Measurements from ENCODE around the gene ARPC1B. TPM values are rescaled to one million over a fixed set of nuclear protein-coding genes. Genes with fewer than 3 reads are reported as not detected.
"Not testable (repeated sequence)": the region's sequence is repeated elsewhere in the genome, so short reads cannot be mapped to it uniquely, and the experiment has no call there.

ARPC1B gene
- total RNA-seq, 1 donor from 2014 or later = 175 TPM

- peaks cover 63% of the 10 kb centered on the region for H4K20me1 ChIP-seq (ENCODE audit: insufficient read depth, low read length)
- H3K4me1 Mint-ChIP-seq (ENCODE audit: low read depth, unreplicated experiment) = peaks cover 13% of the 10 kb centered on the region
- no peak overlapping the region for H3K4me3 ChIP-seq (ENCODE audit: insufficient read depth, low read depth, low read length)
- H3K9me3 Mint-ChIP-seq (ENCODE audit: unreplicated experiment) = no peaks in the 10 kb centered on the region
- H3K4me1 ChIP-seq (ENCODE audit: insufficient read depth, low read length) = peaks cover 14% of the 10 kb centered on the region
- H3K36me3 ChIP-seq (ENCODE audit: insufficient read depth, low read length) = peaks cover 9% of the 10 kb centered on the region
- no peak for FAIRE-seq
- H3K4me3 Mint-ChIP-seq (ENCODE audit: unreplicated experiment) = no peak overlapping the region
- H3K4me2 ChIP-seq (ENCODE audit: low read length) = no peak overlapping the region
- H3K27ac Mint-ChIP-seq (ENCODE audit: unreplicated experiment) = no peak overlapping the region
- no peak for DNase-seq (ENCODE audit: low read depth)
- H3K27me3 ChIP-seq (ENCODE audit: insufficient read depth, low read length) = no peaks in the 10 kb centered on the region
- H3K9ac ChIP-seq (ENCODE audit: low read length) = no peak overlapping the region
- H3K27ac ChIP-seq (ENCODE audit: low read depth, low read length) = no peak overlapping the region
- peaks cover 6% of the 10 kb centered on the region for H3K36me3 Mint-ChIP-seq (ENCODE audit: low read depth, unreplicated experiment)
- TF ChIP-seq EZH2 (IDR thresholded peaks at IDR 0.05; ENCODE audit: insufficient read depth, low read length) (no peak), CTCF (IDR thresholded peaks at IDR 0.05; ENCODE audit: insufficient read depth, low read depth, low read length) (no peak)
- no peaks in the 10 kb centered on the region for H3K9me3 ChIP-seq (ENCODE audit: insufficient read depth, low read depth, low read length)
- peaks cover 49% of the 10 kb centered on the region for H3K79me2 ChIP-seq (ENCODE audit: insufficient read depth, low read length)
- no peaks in the 10 kb centered on the region for H3K27me3 Mint-ChIP-seq (ENCODE audit: low read depth, unreplicated experiment)
- H2AFZ ChIP-seq (ENCODE audit: low read depth, low read length) = no peak overlapping the region
Observed at GRCh38 chr7:99384523-99384922, 10.0 kb downstream of the ARPC1B start.

- Mint-ChIP-seq H3K4me3 (ENCODE audit: unreplicated experiment) (no peak overlapping the region), H3K4me1 (ENCODE audit: low read depth, unreplicated experiment) (peaks cover 5% of the 10 kb centered on the region), H3K27me3 (ENCODE audit: low read depth, unreplicated experiment) (no peaks in the 10 kb centered on the region), H3K9me3 (ENCODE audit: unreplicated experiment) (no peaks in the 10 kb centered on the region), H3K36me3 (ENCODE audit: low read depth, unreplicated experiment) (peaks cover 6% of the 10 kb centered on the region), H3K27ac (ENCODE audit: unreplicated experiment) (no peak overlapping the region)
- Histone ChIP-seq H3K79me2 (ENCODE audit: insufficient read depth, low read length) (peaks cover 38% of the 10 kb centered on the region), H2AFZ (ENCODE audit: low read depth, low read length) (no peak overlapping the region), H3K4me3 (ENCODE audit: insufficient read depth, low read depth, low read length) (no peak overlapping the region), H3K36me3 (ENCODE audit: insufficient read depth, low read length) (peaks cover 16% of the 10 kb centered on the region), H4K20me1 (ENCODE audit: insufficient read depth, low read length) (peaks cover 59% of the 10 kb centered on the region), H3K4me1 (ENCODE audit: insufficient read depth, low read length) (peaks cover 3% of the 10 kb centered on the region), H3K9ac (ENCODE audit: low read length) (no peak overlapping the region), H3K4me2 (ENCODE audit: low read length) (no peak overlapping the region), H3K27ac (ENCODE audit: low read depth, low read length) (no peak overlapping the region), H3K9me3 (ENCODE audit: insufficient read depth, low read depth, low read length) (no peaks in the 10 kb centered on the region), H3K27me3 (ENCODE audit: insufficient read depth, low read length) (no peaks in the 10 kb centered on the region)
- DNase-seq (ENCODE audit: low read depth) (no peak), FAIRE-seq (no peak)
- TF ChIP-seq EZH2 (IDR thresholded peaks at IDR 0.05; ENCODE audit: insufficient read depth, low read length) = no peak
- no peak for TF ChIP-seq CTCF (IDR thresholded peaks at IDR 0.05; ENCODE audit: insufficient read depth, low read depth, low read length)
Observed at GRCh38 chr7:99385564-99385963, 11.0 kb downstream of the ARPC1B start.

GRCh38 chr7:99386584-99387238 is 12.2 kb downstream of the ARPC1B start:
- peaks cover 6% of the 10 kb centered on the region for H3K36me3 Mint-ChIP-seq (ENCODE audit: low read depth, unreplicated experiment)
- H3K4me3 Mint-ChIP-seq (ENCODE audit: unreplicated experiment) = no peak overlapping the region
- FAIRE-seq (no peak), DNase-seq (ENCODE audit: low read depth) (no peak)
- Histone ChIP-seq H3K36me3 (ENCODE audit: insufficient read depth, low read length) (peaks cover 24% of the 10 kb centered on the region), H3K27me3 (ENCODE audit: insufficient read depth, low read length) (no peaks in the 10 kb centered on the region), H3K79me2 (ENCODE audit: insufficient read depth, low read length) (peaks cover 27% of the 10 kb centered on the region), H3K9ac (ENCODE audit: low read length) (no peak overlapping the region), H2AFZ (ENCODE audit: low read depth, low read length) (no peak overlapping the region), H3K4me2 (ENCODE audit: low read length) (no peak overlapping the region), H3K4me1 (ENCODE audit: insufficient read depth, low read length) (no peaks in the 10 kb centered on the region), H3K9me3 (ENCODE audit: insufficient read depth, low read depth, low read length) (no peaks in the 10 kb centered on the region), H3K4me3 (ENCODE audit: insufficient read depth, low read depth, low read length) (no peak overlapping the region), H4K20me1 (ENCODE audit: insufficient read depth, low read length) (peaks cover 58% of the 10 kb centered on the region), H3K27ac (ENCODE audit: low read depth, low read length) (no peak overlapping the region)
- TF ChIP-seq EZH2 (IDR thresholded peaks at IDR 0.05; ENCODE audit: insufficient read depth, low read length) = no peak
- TF ChIP-seq CTCF (IDR thresholded peaks at IDR 0.05; ENCODE audit: insufficient read depth, low read depth, low read length) = peak; percentile 15
- H3K27ac Mint-ChIP-seq (ENCODE audit: unreplicated experiment) = no peak overlapping the region
- H3K9me3 Mint-ChIP-seq (ENCODE audit: unreplicated experiment) = no peaks in the 10 kb centered on the region
- no peaks in the 10 kb centered on the region for H3K4me1 Mint-ChIP-seq (ENCODE audit: low read depth, unreplicated experiment)
- H3K27me3 Mint-ChIP-seq (ENCODE audit: low read depth, unreplicated experiment) = no peaks in the 10 kb centered on the region

- H3K4me1 Mint-ChIP-seq (ENCODE audit: low read depth, unreplicated experiment); DNase-seq (ENCODE audit: low read depth); H3K4me3 ChIP-seq (ENCODE audit: insufficient read depth, low read depth, low read length); H3K4me2 ChIP-seq (ENCODE audit: low read length); H3K36me3 Mint-ChIP-seq (ENCODE audit: low read depth, unreplicated experiment); H3K9me3 Mint-ChIP-seq (ENCODE audit: unreplicated experiment); H3K4me3 Mint-ChIP-seq (ENCODE audit: unreplicated experiment); H3K9me3 ChIP-seq (ENCODE audit: insufficient read depth, low read depth, low read length); H3K9ac ChIP-seq (ENCODE audit: low read length); H3K27ac Mint-ChIP-seq (ENCODE audit: unreplicated experiment); H3K27me3 ChIP-seq (ENCODE audit: insufficient read depth, low read length); H3K27ac ChIP-seq (ENCODE audit: low read depth, low read length); H3K27me3 Mint-ChIP-seq (ENCODE audit: low read depth, unreplicated experiment); H2AFZ ChIP-seq (ENCODE audit: low read depth, low read length); FAIRE-seq; H3K4me1 ChIP-seq (ENCODE audit: insufficient read depth, low read length): not testable (repeated sequence)
- H3K79me2 ChIP-seq (ENCODE audit: insufficient read depth, low read length) = peaks cover 21% of the 10 kb centered on the region
- peaks cover 58% of the 10 kb centered on the region for H4K20me1 ChIP-seq (ENCODE audit: insufficient read depth, low read length)
- H3K36me3 ChIP-seq (ENCODE audit: insufficient read depth, low read length) = peaks cover 27% of the 10 kb centered on the region
Observed at GRCh38 chr7:99387239-99387635, 12.7 kb downstream of the ARPC1B start.
